Fibroblast of the aortic adventitia (primary cell): ENCODE results near the gene DAPK2. TPM values are rescaled to one million over a fixed set of nuclear protein-coding genes. Genes with fewer than 3 reads are reported as not detected.
A peak's percentile ranks its signal among the peaks of the same experiment; 100 is the strongest.

Source experiments
- DNase-seq: peaks from one replicate; pipeline ENCODE4 v3.0.0-alpha.2; 2010; ENCODE audit warnings: low read depth
- H3K4me3 ChIP-seq: 2 replicates; pipeline ENCODE4 v1.5.1; 2011; ENCODE audit warnings: low read depth, mild to moderate bottlenecking, control low read depth, low read length, moderate library complexity
- total RNA-seq: library from RNA; depleted of rRNA; stranded (reverse); fragments of >200 nt; gene quantifications from 2 replicates; pipeline ENCODE4 v1.2.3, GENCODE V29; 2012; ENCODE audit warnings: low replicate concordance
- TF ChIP-seq, protein P1 (sequence below): IDR thresholded peaks from 2 replicates; pipeline ENCODE4 v1.5.1; 2011; ENCODE audit warnings: mild to moderate bottlenecking, low read length, control low read depth, inconsistent platforms; ENCODE audit not compliant: insufficient read depth

The DAPK2 gene
- total RNA-seq, 1 donor = 3.7 TPM

- DNase-seq = no peak
- TF ChIP-seq, protein P1, sequence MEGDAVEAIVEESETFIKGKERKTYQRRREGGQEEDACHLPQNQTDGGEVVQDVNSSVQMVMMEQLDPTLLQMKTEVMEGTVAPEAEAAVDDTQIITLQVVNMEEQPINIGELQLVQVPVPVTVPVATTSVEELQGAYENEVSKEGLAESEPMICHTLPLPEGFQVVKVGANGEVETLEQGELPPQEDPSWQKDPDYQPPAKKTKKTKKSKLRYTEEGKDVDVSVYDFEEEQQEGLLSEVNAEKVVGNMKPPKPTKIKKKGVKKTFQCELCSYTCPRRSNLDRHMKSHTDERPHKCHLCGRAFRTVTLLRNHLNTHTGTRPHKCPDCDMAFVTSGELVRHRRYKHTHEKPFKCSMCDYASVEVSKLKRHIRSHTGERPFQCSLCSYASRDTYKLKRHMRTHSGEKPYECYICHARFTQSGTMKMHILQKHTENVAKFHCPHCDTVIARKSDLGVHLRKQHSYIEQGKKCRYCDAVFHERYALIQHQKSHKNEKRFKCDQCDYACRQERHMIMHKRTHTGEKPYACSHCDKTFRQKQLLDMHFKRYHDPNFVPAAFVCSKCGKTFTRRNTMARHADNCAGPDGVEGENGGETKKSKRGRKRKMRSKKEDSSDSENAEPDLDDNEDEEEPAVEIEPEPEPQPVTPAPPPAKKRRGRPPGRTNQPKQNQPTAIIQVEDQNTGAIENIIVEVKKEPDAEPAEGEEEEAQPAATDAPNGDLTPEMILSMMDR = no peak
- no peak overlapping the region for H3K4me3 ChIP-seq
These were observed 60.1 kb downstream of the DAPK2 start for GRCh38 chr15:63986185-63986680.

- DNase-seq = peak; percentile 29
- TF ChIP-seq, protein P1 = no peak
- no peak overlapping the region for H3K4me3 ChIP-seq
These were observed 60.8 kb downstream of the DAPK2 start for GRCh38 chr15:63985221-63986184.

GRCh38 chr15:63984331-63984730 lies 62.0 kb downstream of the DAPK2 start:
- DNase-seq = no peak
- H3K4me3 ChIP-seq = no peak overlapping the region
- TF ChIP-seq, protein P1 = no peak

GRCh38 chr15:63983061-63983711 lies 63.1 kb downstream of the DAPK2 start:
- no peak for DNase-seq
- TF ChIP-seq, protein P1 = no peak
- no peak overlapping the region for H3K4me3 ChIP-seq

GRCh38 chr15:63982381-63982854 lies 63.9 kb downstream of the DAPK2 start:
- TF ChIP-seq, protein P1 = no peak

DNA sequence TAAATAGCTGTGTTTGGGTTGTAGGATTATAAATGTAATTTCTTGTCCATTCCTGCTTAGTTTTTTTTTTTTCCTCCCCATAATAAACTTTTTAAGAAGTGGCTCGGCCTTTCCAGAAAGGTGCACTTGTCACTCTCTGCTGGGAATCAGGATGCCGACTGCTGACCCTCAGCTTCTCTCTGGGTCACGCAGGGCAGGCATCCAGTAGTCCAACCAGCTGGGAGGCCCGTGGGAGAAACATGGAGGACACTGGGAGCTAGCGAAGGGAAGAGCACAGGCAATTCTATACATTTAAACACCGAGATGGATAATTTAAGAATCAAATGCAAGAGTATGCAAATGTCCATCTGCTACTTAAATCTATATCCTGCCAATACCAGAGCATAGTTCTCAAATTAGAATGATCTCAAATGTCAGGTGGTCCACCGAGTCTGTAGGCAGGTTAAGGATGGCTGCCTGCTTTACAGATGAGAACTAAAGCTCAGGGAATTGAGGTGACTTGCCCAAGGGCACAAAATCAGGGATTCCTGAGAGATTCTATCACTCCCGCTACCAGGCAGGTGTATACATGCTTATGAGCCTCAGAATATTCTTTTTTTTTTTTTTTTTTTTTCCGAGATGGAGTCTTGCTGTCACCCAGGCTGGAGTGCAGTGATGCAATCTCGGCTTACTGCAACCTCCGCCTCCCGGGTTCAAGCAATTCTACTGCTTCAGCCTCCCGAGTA lies 64.5 kb downstream of the DAPK2 start:
- TF ChIP-seq, protein P1 = no peak
- no peak for DNase-seq
- no peak overlapping the region for H3K4me3 ChIP-seq

More at GRCh38 chr15:63982381-63982854, 63.9 kb downstream of the DAPK2 start:
- H3K4me3 ChIP-seq = no peak overlapping the region
- no peak for DNase-seq
